GM10847 (cell line): Measurements from ENCODE around the gene TMEM98.

ENCODE experiments used
- POLR2A ChIP-seq: IDR thresholded peaks from 2 replicates; pipeline ENCODE4 v1.6.1; 2011; ENCODE audit not compliant: insufficient read length; ENCODE audit errors: extremely low read depth

TMEM98 gene, protein sequence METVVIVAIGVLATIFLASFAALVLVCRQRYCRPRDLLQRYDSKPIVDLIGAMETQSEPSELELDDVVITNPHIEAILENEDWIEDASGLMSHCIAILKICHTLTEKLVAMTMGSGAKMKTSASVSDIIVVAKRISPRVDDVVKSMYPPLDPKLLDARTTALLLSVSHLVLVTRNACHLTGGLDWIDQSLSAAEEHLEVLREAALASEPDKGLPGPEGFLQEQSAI

DNA sequence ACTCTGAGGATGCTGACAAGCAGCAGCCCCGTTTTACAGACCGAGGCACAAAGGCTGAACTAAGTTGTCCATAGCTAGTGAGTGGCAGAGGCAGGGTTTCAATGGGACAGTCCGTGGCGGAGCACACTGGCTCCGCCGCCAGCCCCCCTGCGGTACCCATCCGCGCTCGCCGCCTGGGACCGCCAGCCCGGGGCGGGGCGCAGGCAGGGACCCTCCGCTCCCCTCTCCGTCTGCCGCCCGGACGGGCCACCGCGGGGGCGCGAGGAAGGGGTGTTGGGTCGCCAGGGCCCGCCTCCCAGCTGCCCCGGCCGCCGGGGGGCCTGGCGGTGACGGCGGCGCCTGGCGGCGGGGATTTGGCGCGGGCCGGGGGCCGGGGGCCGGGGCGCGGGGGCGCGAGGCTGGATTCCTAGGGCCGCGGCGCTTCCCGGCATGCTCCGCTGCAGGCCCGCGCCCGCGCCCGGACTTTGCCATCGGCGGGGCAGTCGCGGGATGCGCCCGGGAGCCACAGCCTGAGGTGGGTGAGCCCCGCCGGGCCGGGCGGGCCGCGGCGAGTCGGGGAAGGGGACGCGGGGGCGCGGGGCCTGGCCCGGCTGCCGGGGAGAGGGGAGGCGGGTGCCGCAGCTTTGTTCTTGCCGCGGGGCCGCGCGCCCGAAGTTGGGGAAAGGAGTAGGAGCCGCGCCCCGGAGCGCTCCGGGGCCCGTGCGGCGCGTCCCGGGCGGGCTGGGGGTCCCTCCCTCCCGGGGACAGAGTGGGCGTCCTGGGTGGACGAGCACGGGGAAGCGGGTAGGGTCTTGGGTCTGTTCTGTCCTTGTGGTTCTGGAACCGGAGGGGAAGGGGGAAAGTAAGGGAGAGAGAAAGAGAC, at the start of gene TMEM98:
TSS of gene TMEM98 (plus strand) at position 430 of the 862 bp plus-strand sequence. CDS start 3,376 bp downstream, outside the sequence.
- TF ChIP-seq POLR2A, result no peak

GRCh38 chr17:32878211-32878610, 49.7 kb upstream of the TMEM98 start:
- no peak for TF ChIP-seq POLR2A

GRCh38 chr17:32879134-32879533, 48.8 kb upstream of the TMEM98 start:
- no peak for TF ChIP-seq POLR2A

- TF ChIP-seq POLR2A, result no peak
Observed at GRCh38 chr17:32880671-32881453, 47.1 kb upstream of the TMEM98 start.

DNA sequence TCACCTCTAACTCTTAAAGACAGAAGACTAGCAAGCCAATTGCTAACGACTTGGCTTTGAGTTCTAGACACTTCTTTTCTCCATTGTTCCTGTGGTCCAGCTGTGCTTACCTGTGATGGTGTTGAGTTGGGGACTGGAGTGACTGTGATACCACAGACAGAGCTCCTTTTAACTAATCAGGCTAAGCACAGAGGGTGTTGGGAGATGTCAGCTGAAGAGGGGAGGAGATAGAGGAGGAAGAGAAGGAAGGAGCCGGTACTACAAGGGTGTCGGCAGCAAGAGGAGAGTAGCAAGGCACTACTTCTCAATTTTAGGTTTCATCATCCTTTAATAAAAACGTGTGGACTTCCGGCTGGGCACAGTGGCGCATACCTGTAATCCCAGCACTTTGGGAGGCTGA, 45.9 kb upstream of the TMEM98 start:
- no peak for TF ChIP-seq POLR2A

DNA sequence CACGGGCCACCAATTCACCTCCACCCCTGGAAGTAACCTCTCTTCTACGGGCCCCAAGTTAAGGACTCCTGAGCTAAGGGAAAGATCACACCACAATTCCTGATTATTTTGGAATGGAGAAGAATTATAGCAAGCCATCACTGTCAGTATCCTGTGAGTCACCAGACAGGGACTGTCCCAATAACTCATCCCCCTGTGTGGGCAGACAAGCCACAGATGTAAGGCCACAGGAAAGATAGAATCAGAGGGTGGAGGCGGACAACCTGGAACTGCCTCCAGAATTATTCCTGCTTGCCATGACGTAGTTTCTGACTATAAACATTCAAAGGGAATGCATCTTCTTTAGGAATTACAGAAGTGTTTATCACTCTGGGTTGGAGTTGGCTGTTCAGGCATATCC, 45.2 kb upstream of the TMEM98 start:
- no peak for TF ChIP-seq POLR2A

DNA sequence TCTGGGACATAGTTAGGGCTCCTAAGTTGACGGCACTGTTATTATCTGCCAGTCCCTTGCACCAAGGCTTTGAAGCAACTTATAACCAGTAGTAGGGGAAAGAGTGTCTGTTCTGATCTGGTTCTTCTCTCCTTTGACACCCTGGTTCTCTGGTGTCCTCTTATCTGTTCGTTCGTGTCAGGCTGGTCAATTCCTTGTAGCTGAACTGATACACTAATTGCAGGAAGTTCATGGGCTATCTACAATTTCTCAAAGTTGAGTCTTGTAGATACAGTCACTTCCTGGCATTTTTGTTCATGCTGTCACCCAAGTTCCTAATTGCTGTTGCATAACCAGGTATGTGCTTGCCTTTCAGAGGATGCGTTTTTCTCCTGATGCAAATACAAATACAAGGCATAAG, 33.7 kb upstream of the TMEM98 start:
- TF ChIP-seq POLR2A, result no peak

- TF ChIP-seq POLR2A, result no peak
Observed at GRCh38 chr17:32896647-32897258, 31.2 kb upstream of the TMEM98 start.

DNA sequence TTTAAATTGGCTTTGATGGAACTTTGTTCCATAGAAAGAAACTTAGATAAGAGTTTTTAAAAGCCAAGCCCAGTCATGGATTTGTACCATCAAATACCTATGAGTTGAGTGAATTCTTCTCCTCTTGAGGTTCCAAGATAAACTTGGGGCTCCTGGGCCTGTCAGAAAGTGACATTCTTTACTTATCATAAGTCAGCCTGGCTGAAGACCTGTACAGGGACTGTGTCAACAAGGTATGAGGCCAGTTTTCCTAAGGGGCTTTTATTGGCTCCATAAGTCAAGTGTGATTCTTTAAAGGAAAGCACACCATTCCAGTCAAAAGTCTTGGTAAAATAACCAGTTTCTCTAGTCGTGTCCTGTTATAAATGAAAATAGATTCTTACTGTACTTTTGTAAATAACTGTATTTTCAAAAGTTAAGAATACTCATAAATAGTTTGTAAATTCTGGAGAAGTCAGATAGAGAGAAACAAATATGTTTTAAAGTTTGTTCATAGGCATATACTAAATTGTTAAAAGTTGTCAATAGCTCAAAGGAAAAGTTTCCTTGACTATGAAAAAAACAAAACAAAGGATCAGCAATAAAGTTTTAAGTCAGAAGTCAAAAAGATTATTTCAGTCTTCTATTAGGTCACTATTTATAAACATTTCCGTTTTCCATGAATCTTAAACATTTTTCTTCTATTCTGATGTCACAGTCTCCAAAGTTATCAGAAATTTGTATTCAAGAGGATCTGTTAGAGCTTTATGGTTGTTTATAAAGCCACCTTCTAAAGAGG, 28.5 kb upstream of the TMEM98 start:
- TF ChIP-seq POLR2A, result no peak

DNA sequence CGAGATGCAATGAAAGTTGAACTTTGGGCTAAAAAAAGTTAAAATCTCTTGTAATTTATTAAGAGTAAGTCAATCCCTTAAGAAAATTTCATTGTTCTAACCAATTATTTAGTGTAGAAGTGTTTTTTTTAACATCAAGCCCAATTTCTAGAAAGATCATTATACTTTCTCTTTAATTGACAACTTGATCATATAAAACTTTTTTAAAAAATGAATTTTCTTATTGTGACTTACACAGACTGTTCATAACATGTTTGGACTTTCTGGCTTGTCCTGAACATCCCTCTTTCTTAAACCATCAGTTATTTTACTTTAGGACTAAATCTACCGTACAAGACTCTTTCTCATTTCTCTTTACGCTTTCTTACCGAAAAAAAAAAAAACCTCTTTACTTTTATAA, 26.2 kb upstream of the TMEM98 start:
- no peak for TF ChIP-seq POLR2A

DNA sequence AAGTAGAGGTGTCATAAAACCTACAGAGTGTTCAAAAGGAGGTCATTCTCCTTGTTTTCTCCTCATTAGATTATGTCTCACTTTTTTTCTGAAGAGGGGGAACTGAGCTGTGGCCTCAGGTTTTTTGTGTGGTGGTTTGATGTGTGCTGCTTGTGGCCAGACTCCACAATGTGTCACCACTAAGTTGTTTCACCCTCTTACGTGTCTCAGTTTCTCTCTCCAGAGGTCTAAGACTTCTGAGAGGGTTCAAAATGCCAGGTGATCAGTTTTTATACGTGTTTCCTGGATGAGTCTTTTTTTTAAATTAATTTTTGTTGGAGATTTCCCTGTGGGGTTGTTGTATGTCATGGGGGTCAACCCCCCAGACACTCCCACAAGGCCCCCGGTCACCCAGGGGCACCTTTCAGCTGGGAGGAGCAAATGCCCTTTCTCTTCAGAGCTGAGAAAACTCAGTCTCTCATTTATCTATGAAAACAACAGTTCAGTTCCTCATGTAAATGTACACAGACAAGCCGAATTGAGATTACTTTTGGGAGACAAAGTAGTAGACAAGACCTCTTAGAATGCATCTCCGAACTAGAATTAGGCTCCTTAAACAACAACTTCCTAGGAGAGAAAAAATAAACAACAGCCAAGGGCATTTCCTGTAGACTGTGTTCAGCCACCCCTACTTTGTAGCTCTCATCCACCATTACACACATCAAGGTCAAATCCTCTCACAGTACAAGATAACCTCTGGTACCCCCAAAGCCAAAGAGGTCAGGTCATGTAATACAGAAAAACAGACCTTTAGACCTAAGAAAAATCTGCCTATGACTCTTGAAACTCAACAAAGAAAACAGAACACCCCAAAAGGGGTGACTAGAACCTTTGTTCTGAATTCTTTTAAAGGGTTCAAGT, 23.9 kb upstream of the TMEM98 start:
- TF ChIP-seq POLR2A, result no peak

DNA sequence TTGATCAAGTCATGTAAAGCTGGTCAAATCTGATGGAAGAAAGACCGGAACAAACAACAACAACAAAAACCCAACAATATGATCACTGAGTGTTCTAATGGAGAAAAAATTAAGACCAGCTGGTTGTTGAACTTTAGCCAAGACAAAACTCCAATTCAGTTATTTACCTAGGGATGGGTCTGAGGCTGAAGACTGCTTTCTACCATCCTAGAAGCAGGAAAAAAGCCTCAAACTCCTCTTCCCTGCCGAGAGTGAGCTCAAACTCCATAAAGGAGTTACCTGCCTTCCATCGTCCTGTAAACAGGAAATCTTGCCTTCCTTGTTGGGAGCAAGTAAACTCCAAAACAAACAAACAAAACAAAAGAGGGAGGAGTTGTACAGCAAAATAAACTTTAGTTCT, 23.1 kb upstream of the TMEM98 start:
- no peak for TF ChIP-seq POLR2A

GRCh38 chr17:32907583-32907982, 20.4 kb upstream of the TMEM98 start:
- no peak for TF ChIP-seq POLR2A
